Measurements from ENCODE around the gene MEI1.

DNA sequence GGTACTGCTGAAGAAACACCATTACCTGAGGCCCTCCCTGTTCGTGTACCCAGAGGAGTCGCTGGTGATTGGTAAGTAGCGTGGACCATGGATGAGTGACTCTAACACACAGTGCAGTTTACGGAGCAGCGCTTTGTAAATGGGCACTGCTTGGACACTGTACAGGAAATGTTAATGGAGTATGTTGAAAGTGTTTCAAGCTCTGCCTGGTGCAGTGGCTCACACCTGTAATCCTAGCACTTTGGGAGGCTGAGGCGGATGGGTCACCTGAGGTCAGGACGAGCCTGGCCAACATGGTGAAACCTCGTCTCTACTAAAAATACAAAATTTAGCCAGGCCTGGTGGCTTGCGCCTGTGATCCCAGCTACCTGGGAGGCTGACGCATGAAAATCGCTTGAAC, 48.5 kb upstream of the MEI1 start:
- TF ChIP-seq, protein P1, sequence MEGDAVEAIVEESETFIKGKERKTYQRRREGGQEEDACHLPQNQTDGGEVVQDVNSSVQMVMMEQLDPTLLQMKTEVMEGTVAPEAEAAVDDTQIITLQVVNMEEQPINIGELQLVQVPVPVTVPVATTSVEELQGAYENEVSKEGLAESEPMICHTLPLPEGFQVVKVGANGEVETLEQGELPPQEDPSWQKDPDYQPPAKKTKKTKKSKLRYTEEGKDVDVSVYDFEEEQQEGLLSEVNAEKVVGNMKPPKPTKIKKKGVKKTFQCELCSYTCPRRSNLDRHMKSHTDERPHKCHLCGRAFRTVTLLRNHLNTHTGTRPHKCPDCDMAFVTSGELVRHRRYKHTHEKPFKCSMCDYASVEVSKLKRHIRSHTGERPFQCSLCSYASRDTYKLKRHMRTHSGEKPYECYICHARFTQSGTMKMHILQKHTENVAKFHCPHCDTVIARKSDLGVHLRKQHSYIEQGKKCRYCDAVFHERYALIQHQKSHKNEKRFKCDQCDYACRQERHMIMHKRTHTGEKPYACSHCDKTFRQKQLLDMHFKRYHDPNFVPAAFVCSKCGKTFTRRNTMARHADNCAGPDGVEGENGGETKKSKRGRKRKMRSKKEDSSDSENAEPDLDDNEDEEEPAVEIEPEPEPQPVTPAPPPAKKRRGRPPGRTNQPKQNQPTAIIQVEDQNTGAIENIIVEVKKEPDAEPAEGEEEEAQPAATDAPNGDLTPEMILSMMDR (IDR thresholded peaks at IDR 0.05) = no peak
- TF ChIP-seq POLR2A (IDR thresholded peaks at IDR 0.05) = no peak
